Activated CD4-positive, alpha-beta T cell treated with anti-CD3 and anti-CD28 coated beads, Interleukin-2, amount 10 ng/mL, durations not matched to agents 24 days and 14 days (primary cell): ENCODE data around the gene C3orf22. TPM values are rescaled to one million over a fixed set of nuclear protein-coding genes. Genes with fewer than 3 reads are reported as not detected.

Source experiments
- DNase-seq: peaks from one replicate; pipeline ENCODE4 v3.0.0; 2022
- H3K27ac Mint-ChIP-seq: one replicate; pipeline ENCODE4 v1.8.0; 2022; ENCODE audit warnings: mild to moderate bottlenecking, mixed read lengths
- H3K27me3 Mint-ChIP-seq: one replicate; pipeline ENCODE4 v1.8.0; 2022; ENCODE audit warnings: mixed read lengths
- H3K36me3 Mint-ChIP-seq: one replicate; pipeline ENCODE4 v1.8.0; 2022; ENCODE audit warnings: low read depth, mild to moderate bottlenecking, mixed read lengths
- H3K4me1 Mint-ChIP-seq: one replicate; pipeline ENCODE4 v1.8.0; 2021; ENCODE audit warnings: mixed read lengths
- H3K4me3 Mint-ChIP-seq: one replicate; pipeline ENCODE4 v1.8.0; 2022; ENCODE audit warnings: mild to moderate bottlenecking, moderate library complexity, mixed read lengths
- H3K9me3 Mint-ChIP-seq: one replicate; pipeline ENCODE4 v1.8.0; 2021; ENCODE audit warnings: mixed read lengths
- intact Hi-C: fragments of 100-400 bp; cut with micrococcal nuclease; formaldehyde crosslinking; loops from one replicate; pipeline ENCODE4 v1.15.1; 2023
- total RNA-seq: library from RNA; stranded (reverse); gene quantifications from 2 replicates; pipeline ENCODE4 v1.2.3, GENCODE V29; 2022

C3orf22 gene
- total RNA-seq, 1 donor from 2014 or later: not detected

DNA sequence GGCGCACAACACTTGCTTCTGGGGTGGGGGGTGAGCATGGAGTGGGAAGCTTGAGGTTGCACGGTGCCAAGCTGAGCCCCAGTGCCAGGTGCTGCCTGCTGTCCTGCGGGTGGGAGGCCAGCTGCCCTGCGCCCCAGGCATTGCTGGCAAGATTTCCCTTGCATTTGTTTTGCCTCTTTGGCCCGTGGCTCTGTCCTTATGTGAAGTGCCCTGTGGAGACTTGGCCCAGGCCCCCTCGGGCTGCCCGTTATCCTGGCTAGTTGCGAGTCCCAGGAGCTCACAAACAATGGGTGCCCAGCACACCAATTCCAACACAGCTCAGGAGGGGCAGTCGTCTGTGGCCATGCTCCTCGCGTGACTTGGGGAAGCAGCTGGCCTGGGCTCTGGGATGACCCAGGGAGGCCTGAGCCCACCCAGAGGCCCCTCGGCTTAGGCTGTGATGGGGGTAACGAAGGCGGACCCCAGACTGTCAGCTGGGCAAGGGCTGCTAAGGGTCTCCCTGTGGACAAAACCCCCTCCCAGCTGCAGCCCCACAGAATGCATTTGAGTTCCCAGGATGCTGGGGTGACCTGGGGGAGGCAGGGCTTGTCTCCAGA is 5.9 kb downstream of the C3orf22 start:
- Mint-ChIP-seq H3K4me3 (no peak overlapping the region), H3K27me3 (no peaks in the 10 kb centered on the region), H3K27ac (no peak overlapping the region), H3K9me3 (no peaks in the 10 kb centered on the region), H3K36me3 (no peaks in the 10 kb centered on the region), H3K4me1 (no peaks in the 10 kb centered on the region)
- no peak for DNase-seq
- intact Hi-C loops: no loop called here

DNA sequence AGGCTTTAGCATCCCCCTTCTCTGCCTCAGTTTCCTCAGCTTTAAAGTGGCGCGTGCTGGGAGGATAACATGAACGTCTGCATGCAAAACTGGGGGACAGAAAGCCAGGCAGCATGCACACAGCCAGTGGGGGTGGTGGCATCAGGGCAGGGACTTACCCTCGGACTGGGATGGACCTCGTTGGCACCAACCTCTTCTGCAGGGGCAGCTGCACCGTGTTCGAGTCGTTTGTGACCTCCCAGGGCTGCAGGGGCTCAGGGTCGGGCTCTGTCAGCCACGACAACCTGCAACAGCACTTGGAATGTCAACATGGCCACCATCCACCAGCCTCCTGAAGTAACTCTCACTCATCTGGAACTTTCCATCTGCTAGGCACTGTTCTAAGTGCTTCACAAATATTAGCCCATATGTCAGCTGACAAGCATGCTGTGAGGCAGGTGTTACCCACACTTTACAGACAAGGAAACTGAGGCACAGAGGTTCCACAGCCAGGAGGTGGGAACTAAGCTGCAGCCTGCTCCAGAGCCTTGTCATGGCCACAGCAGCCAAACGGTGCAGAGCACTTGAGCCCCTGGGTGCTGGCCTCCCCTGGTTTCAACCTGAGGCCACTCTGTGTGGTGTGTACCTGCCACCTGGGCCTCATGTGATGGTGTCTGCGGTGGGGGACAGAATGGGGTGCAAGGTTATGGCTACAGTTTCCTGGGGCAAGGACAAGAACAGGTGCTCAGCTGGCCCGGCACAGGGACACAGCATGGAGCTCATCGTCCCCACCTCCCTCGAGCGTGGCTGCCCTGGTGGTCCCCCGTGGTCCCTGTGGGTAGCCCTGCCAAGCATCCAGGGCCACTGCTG is 6.7 kb downstream of the C3orf22 start:
- Mint-ChIP-seq H3K36me3 (no peaks in the 10 kb centered on the region), H3K4me3 (no peak overlapping the region), H3K27me3 (no peaks in the 10 kb centered on the region), H3K4me1 (no peaks in the 10 kb centered on the region), H3K27ac (no peak overlapping the region), H3K9me3 (no peaks in the 10 kb centered on the region)
- no peak for DNase-seq
- intact Hi-C loops: no loop called here

- H3K27me3 Mint-ChIP-seq: no peaks in the 10 kb centered on the region
- no peak overlapping the region for H3K4me3 Mint-ChIP-seq
- DNase-seq: no peak
- no peaks in the 10 kb centered on the region for H3K4me1 Mint-ChIP-seq
- H3K36me3 Mint-ChIP-seq: no peaks in the 10 kb centered on the region
- intact Hi-C loops: no loop called here
- H3K27ac Mint-ChIP-seq: no peak overlapping the region
- no peaks in the 10 kb centered on the region for H3K9me3 Mint-ChIP-seq
Observed at GRCh38 chr3:126551121-126551838, 7.5 kb downstream of the C3orf22 start.

- H3K4me1 Mint-ChIP-seq: no peaks in the 10 kb centered on the region
- H3K27me3 Mint-ChIP-seq: no peaks in the 10 kb centered on the region
- no peaks in the 10 kb centered on the region for H3K36me3 Mint-ChIP-seq
- intact Hi-C loops: no loop called here
- no peak overlapping the region for H3K4me3 Mint-ChIP-seq
- H3K27ac Mint-ChIP-seq: no peak overlapping the region
- H3K9me3 Mint-ChIP-seq: no peaks in the 10 kb centered on the region
- DNase-seq: no peak
Observed at GRCh38 chr3:126550488-126551051, 8.2 kb downstream of the C3orf22 start.

- intact Hi-C loops: no loop called here
- Mint-ChIP-seq H3K27ac (no peak overlapping the region), H3K27me3 (no peaks in the 10 kb centered on the region), H3K36me3 (no peaks in the 10 kb centered on the region), H3K4me1 (no peaks in the 10 kb centered on the region), H3K4me3 (no peak overlapping the region), H3K9me3 (no peaks in the 10 kb centered on the region)
- no peak for DNase-seq
Observed at GRCh38 chr3:126549861-126550487, 8.8 kb downstream of the C3orf22 start.

DNA sequence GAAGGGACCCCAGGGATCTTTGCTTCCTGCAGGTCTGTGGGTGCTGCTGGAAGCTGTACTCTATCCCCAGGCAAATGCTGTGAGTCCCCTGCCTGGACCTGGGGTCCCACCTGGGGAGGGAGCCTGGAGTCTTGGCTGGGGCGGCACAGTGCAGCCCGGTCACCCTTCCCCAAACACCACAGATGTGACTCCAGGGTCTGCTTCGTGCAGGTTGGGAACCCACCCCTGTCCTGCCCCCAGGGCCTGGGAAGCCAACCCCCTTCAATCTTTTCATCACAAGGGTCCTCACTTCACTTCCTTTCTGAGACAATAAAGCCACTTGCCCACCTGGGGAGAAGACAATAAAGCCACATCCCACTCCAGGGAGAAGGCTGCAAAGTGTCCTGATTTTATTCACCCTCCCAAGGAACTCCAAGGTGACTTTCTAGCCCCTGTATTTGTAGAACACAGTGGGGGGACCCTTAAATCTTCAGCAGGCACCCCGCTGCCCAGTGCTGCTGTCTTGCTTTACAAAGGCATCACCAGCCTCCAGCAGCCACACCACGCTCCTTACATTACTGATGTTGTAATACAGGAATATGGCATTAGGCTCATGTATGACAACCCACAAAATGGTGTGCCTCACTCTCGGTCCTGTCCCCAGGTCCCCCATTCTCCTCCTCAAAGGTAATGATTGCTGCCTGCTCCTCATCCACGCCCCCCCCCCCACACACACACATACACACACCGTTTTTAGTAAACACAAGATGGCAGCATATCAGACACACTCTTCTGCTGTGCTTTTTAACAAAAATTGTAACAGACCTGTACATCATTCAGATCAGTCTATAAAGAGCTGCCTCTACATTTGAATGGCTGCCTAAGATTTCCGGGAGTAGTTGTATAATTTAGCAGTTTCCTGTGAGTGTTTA is 9.9 kb downstream of the C3orf22 start:
- intact Hi-C loops: no loop called here
- H3K36me3 Mint-ChIP-seq: no peaks in the 10 kb centered on the region
- no peaks in the 10 kb centered on the region for H3K9me3 Mint-ChIP-seq
- no peak for DNase-seq
- no peak overlapping the region for H3K27ac Mint-ChIP-seq
- no peaks in the 10 kb centered on the region for H3K4me1 Mint-ChIP-seq
- no peaks in the 10 kb centered on the region for H3K27me3 Mint-ChIP-seq
- no peak overlapping the region for H3K4me3 Mint-ChIP-seq

- Mint-ChIP-seq H3K36me3 (no peaks in the 10 kb centered on the region), H3K9me3 (no peaks in the 10 kb centered on the region), H3K27ac (no peak overlapping the region), H3K4me1 (no peaks in the 10 kb centered on the region), H3K27me3 (no peaks in the 10 kb centered on the region), H3K4me3 (no peak overlapping the region)
- DNase-seq: no peak
- intact Hi-C loops: no loop called here
Observed at GRCh38 chr3:126547721-126548120, 11.0 kb downstream of the C3orf22 start.

GRCh38 chr3:126546549-126547239 is 12.0 kb downstream of the C3orf22 start:
- DNase-seq: no peak
- H3K4me1 Mint-ChIP-seq: no peaks in the 10 kb centered on the region
- H3K36me3 Mint-ChIP-seq: no peaks in the 10 kb centered on the region
- intact Hi-C loops: no loop called here
- H3K27ac Mint-ChIP-seq: no peak overlapping the region
- no peak overlapping the region for H3K4me3 Mint-ChIP-seq
- no peaks in the 10 kb centered on the region for H3K9me3 Mint-ChIP-seq
- no peaks in the 10 kb centered on the region for H3K27me3 Mint-ChIP-seq

DNA sequence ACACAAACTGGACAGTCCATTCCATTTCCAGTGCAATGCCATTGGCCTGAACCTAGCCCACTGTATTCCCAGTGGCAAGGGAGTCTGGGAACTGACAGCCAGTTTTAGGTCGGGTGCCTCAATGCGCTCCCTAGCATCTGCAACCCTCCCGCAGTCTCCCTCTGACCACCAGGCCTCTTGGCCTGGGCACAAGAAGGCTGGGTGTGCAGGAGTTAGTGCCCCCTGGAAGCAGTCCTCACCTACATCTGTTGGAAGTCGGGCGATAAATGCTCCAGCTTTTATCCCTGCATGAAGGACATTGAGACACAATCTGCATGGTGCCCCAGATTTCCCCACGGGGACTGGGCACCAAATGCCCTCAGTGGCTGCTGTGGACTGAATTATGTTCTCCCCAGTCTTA is 12.7 kb downstream of the C3orf22 start:
- H3K4me3 Mint-ChIP-seq: no peak overlapping the region
- no peaks in the 10 kb centered on the region for H3K4me1 Mint-ChIP-seq
- no peak overlapping the region for H3K27ac Mint-ChIP-seq
- DNase-seq: no peak
- H3K36me3 Mint-ChIP-seq: no peaks in the 10 kb centered on the region
- intact Hi-C loops: no loop called here
- H3K9me3 Mint-ChIP-seq: no peaks in the 10 kb centered on the region
- no peaks in the 10 kb centered on the region for H3K27me3 Mint-ChIP-seq

DNA sequence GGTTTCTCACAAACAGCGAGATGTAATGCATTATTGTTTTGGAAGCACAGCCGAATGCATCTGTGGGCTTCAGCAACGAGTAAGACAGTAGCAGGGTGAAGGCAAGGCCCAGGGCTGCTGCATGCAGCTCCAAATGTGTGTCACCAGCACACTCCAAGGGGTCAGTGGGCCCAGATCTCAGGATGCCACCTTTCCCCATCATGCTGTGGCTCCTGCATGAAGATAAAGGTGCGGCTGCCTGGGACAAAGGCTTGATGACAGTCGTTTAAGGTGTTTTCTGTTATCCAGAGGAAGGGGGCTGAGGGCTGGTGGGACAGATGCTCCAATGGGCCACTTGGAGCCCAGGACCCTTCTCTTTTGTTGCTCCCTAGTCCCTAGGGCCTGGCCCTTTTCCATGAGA is 13.2 kb downstream of the C3orf22 start:
- Mint-ChIP-seq H3K4me3 (no peak overlapping the region), H3K27ac (no peak overlapping the region), H3K9me3 (no peaks in the 10 kb centered on the region), H3K4me1 (no peaks in the 10 kb centered on the region), H3K36me3 (no peaks in the 10 kb centered on the region), H3K27me3 (no peaks in the 10 kb centered on the region)
- intact Hi-C loops: no loop called here
- no peak for DNase-seq

DNA sequence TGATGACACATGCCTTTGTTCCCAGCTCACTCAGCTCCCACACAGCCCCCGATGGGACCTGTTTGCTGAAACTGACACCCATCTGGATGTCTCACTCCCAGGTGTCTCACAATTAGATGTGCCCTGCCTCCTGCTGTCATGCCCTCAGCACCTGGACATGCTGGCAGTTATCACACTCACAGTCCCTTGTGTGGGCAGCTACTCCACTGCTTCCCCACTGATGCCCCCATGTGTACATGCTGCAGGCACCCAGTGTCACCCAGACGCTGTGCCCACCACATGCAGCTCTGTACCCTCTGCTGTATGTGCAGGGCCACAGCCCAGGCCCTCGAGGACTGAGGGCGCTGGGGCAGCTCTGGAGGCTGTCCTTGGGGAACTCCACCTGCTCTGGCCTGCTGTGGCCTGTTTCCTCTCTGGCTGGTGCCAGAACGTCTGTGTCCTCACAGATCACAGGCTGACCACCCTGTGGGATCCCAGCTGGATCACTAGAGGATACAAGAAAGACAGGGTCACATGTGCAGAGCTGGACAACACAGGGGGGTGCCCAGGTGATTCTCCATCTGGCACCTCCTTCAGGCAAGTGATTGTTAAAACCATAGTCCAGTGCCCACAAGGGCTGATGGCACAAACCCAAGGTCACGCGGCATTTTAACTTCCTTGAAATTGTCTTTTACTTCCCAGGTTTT is 14.0 kb downstream of the C3orf22 start:
- no peaks in the 10 kb centered on the region for H3K4me1 Mint-ChIP-seq
- H3K27ac Mint-ChIP-seq: no peak overlapping the region
- no peaks in the 10 kb centered on the region for H3K36me3 Mint-ChIP-seq
- no peaks in the 10 kb centered on the region for H3K9me3 Mint-ChIP-seq
- H3K4me3 Mint-ChIP-seq: no peak overlapping the region
- intact Hi-C loops: no loop called here
- no peak for DNase-seq
- no peaks in the 10 kb centered on the region for H3K27me3 Mint-ChIP-seq

- intact Hi-C loops: no loop called here
- Mint-ChIP-seq H3K4me3 (no peak overlapping the region), H3K9me3 (no peaks in the 10 kb centered on the region), H3K27ac (no peak overlapping the region), H3K4me1 (no peaks in the 10 kb centered on the region), H3K36me3 (no peaks in the 10 kb centered on the region), H3K27me3 (no peaks in the 10 kb centered on the region)
- no peak for DNase-seq
Observed at GRCh38 chr3:126543457-126544061, 15.2 kb downstream of the C3orf22 start.
